IMR-90 (cell line): ENCODE measurements around the gene OR51I2.

Experiments
- BHLHE40 ChIP-seq: fragments of 150-350 bp; IDR thresholded peaks from 2 replicates; pipeline ENCODE4 v1.6.1; 2016; ENCODE audit warnings: mild to moderate bottlenecking, low read depth, low read length
- CEBPB ChIP-seq: IDR thresholded peaks from 2 replicates; pipeline ENCODE4 v1.6.1; 2012; ENCODE audit warnings: low read depth, low read length, improper control_type of control experiment
- MAZ ChIP-seq: IDR thresholded peaks from 2 replicates; pipeline ENCODE4 v1.6.1; 2012; ENCODE audit warnings: low read depth, mild to moderate bottlenecking, low read length, improper control_type of control experiment, moderate library complexity, borderline replicate concordance
- NFE2L2 ChIP-seq: fragments of 150-350 bp; IDR thresholded peaks from 2 replicates; pipeline ENCODE4 v1.6.1; 2016; ENCODE audit warnings: low read depth, mild to moderate bottlenecking, low read length
- POLR2A ChIP-seq: IDR thresholded peaks from 2 replicates; pipeline ENCODE4 v1.6.1; 2012; ENCODE audit warnings: mild to moderate bottlenecking, low read depth, low read length
- RAD21 ChIP-seq: IDR thresholded peaks from 2 replicates; pipeline ENCODE4 v1.6.1; 2012; ENCODE audit warnings: low read length, improper control_type of control experiment
- RCOR1 ChIP-seq: IDR thresholded peaks from 2 replicates; pipeline ENCODE4 v1.6.1; 2012; ENCODE audit warnings: mild to moderate bottlenecking, low read length, improper control_type of control experiment; ENCODE audit not compliant: insufficient replicate concordance
- TF ChIP-seq, protein P1 (sequence below): fragments of 150-350 bp; IDR thresholded peaks from 2 replicates; pipeline ENCODE4 v1.6.1; 2016; ENCODE audit warnings: low read depth, mild to moderate bottlenecking, low read length, moderate library complexity, borderline replicate concordance
- TF ChIP-seq, protein P2 (sequence below): conservative IDR thresholded peaks from 2 replicates; pipeline ENCODE4 v1.5.1; 2012; ENCODE audit warnings: mild to moderate bottlenecking, low read depth, low read length, improper control_type of control experiment

- TF ChIP-seq, protein P1, sequence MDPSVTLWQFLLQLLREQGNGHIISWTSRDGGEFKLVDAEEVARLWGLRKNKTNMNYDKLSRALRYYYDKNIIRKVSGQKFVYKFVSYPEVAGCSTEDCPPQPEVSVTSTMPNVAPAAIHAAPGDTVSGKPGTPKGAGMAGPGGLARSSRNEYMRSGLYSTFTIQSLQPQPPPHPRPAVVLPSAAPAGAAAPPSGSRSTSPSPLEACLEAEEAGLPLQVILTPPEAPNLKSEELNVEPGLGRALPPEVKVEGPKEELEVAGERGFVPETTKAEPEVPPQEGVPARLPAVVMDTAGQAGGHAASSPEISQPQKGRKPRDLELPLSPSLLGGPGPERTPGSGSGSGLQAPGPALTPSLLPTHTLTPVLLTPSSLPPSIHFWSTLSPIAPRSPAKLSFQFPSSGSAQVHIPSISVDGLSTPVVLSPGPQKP = no peak
- TF ChIP-seq RAD21 = no peak
- TF ChIP-seq, protein P2, sequence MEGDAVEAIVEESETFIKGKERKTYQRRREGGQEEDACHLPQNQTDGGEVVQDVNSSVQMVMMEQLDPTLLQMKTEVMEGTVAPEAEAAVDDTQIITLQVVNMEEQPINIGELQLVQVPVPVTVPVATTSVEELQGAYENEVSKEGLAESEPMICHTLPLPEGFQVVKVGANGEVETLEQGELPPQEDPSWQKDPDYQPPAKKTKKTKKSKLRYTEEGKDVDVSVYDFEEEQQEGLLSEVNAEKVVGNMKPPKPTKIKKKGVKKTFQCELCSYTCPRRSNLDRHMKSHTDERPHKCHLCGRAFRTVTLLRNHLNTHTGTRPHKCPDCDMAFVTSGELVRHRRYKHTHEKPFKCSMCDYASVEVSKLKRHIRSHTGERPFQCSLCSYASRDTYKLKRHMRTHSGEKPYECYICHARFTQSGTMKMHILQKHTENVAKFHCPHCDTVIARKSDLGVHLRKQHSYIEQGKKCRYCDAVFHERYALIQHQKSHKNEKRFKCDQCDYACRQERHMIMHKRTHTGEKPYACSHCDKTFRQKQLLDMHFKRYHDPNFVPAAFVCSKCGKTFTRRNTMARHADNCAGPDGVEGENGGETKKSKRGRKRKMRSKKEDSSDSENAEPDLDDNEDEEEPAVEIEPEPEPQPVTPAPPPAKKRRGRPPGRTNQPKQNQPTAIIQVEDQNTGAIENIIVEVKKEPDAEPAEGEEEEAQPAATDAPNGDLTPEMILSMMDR = no peak
- no peak for TF ChIP-seq CEBPB
- no peak for TF ChIP-seq RCOR1
- TF ChIP-seq MAZ = no peak
- TF ChIP-seq POLR2A = no peak
- TF ChIP-seq BHLHE40 = no peak
- no peak for TF ChIP-seq NFE2L2
Measured at GRCh38 chr11:5488385-5488784, 39.3 kb downstream of the OR51I2 start, which contains the start of gene OR52D1.
